Measurements from ENCODE around the gene CRYZ.

CRYZ gene

DNA sequence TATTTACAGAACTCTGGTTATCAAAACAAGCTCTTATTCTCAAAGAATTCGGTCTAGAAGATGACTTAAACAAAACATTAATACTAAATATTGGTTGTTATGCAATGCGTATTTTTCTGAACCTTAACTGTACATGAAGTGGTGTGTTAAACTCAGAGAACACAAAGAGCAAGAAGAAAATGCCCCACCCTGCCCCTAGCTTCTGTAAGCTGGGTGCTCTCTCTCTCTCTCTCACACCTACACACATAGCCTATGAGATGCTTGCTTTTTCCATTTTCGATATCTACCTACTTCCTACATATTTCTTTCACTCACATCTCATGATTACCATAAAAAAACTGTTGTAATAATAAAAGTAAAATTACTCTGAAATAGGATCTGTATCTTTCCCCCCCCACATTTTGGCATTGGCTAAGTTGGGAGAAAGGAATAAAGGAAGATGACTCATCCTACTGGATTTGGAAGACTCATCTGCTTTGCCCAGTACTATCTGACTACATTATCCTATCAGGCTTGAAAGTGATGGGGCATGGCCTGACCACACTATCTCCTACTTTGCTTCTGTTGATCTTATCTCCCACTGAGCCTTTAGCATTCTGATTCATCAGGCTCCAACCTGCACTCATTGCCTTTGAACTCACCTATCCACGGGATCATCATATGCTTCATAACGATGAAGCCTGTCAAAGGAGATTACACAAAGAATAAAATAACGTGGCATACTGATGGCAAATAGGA lies 2.9 kb downstream of the CRYZ start:
- no peak for DNase-seq

DNA sequence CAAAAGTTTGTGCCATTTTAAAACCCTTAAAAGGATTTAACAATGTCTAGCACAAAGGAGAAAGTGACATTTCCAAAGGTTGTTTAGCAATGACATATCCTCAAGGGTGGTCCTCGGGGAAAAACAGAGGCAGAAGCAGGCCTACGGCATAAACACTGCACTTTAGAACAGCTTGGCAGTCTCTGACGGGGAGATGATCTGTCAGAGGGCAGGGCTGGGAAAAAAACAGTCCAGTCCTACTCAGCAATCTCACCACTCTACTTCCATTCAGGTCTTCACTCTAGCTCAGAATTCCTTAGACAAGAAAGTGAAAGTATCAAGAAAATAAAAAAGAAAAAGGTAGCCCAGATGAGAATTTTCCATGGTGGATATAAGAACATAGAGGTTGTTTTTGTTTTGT lies 4.1 kb downstream of the CRYZ start:
- no peak for DNase-seq

DNA sequence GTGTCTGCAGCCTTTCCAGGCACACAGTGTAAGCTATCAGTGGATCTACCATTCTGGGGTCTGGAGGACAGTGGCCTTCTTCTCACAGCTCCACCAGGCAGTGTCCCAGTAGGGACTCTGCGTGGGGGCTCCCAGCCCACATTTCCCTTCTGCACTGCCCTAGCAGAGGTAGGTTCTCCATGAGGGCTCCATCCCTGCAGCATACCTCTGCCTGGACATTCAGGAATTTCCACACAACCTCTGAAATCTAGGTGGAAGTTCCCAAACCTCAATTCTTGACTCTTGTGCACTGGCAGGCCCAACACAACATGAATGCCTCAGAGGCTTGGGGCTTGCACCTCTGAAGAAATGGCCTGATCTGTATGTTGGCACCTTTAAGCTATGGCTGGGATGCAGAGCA lies 6.8 kb downstream of the CRYZ start:
- no peak for DNase-seq

DNA sequence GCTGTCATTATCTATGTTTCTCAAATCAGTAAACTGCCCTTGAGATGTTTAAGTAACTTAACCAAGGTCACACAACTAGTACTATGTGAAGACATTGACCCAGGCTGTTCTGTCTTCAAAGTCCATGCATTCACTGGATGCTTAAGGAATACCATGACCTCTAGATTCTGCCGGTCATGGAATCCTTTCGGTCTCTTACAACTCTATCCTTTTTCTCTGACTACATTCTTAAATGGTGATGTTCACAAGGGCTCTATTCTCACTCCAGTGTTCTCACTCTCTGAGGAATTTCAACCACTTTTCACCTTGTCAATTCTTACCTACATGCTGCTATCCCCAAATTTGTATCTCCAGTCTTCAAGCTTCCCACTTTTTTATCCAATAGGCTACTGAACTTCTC lies 15.2 kb downstream of the CRYZ start:
- no peak for DNase-seq

DNA sequence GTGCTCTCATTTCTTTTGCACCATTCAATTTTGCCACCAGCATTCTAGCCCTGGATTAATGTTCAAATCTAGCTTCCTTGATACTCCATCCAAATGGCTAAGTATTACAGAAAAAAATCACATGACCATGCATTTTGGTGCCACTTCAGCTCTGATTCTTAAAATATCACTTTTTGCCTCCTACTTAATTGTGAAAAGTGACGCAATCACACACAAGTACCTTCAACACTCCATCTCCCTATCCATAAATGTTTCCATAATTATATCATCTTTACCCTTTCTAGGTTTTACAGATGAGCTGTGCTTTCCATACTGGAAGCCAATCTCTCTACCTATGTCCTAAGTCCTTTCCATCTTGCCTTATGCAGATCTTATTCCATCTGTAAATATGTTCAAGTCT lies 16.0 kb downstream of the CRYZ start:
- DNase-seq: no peak

DNA sequence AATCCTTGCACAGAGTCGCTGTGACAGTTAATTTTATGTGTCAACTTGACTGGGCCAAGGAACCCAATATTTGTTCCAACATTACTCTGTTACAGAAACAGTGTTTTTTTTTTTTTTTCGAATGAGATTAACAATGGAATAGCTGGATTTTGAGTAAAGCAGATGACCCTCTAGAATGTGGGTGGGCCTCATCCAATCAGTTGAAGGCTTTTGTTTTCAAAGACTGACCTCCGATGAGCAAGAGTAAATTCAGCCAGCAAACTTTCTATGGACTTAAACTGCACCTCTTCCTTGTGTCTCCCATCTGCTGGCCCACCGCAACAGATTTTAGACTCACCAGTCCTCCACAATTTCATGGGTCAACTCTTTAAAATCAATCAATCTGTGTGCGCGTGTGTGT lies 17.0 kb downstream of the CRYZ start:
- DNase-seq: no peak

DNA sequence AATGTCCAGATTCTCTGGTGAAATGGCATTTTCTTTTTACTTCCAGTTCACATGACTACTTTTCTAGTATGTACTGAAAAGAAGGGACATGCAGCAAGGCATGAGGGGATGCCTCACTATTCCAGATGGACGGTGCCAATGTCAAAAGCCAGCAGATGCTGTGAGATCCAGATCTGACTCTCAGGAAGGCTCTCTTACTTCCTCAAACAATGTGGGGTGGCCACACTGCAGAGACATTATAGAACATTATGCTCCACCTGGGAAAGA lies 17.7 kb downstream of the CRYZ start:
- no peak for DNase-seq

GRCh38 chr1:74714429-74715235 lies 18.2 kb downstream of the CRYZ start:
- no peak for DNase-seq

DNA sequence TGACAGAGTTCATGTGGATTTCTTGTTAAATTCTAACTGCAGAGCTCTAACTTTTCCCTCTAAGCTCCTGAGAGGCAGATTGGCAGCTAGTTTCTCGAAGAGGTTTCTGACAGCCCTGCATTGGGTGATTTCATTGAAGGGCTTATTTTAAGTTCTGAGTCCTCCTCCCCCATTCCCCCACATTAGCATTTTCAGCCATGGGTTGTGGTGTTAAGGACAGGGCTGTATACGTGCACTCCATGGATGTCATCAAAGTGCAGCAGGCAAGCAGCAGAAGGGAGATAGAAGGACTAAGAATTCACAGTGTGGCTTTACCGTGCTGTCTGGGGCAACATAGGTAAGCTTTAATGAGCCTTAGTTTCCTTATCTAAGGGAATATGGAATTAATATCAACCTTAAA lies 19.0 kb downstream of the CRYZ start:
- DNase-seq: no peak

DNA sequence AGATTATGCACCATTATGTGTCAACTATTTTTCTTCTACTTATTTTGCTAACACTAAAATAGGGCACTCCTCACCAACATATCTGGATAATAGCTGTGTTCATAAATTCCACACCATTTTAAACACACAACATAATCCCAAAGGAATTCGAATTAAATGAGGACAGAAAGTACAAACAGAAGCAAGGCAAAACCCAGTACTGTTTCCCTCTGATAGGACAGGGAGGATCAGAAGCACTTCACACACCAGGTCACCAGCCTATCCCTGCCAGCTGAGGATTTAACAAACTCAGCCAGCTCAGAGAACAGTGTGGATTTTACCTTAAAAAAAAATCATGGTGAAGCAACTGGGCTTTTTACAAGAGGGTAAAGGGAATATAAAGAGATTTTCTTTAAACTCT lies 20.0 kb downstream of the CRYZ start:
- DNase-seq: no peak

- no peak for DNase-seq
Measured at GRCh38 chr1:74703386-74704182, 29.3 kb downstream of the CRYZ start.

DNA sequence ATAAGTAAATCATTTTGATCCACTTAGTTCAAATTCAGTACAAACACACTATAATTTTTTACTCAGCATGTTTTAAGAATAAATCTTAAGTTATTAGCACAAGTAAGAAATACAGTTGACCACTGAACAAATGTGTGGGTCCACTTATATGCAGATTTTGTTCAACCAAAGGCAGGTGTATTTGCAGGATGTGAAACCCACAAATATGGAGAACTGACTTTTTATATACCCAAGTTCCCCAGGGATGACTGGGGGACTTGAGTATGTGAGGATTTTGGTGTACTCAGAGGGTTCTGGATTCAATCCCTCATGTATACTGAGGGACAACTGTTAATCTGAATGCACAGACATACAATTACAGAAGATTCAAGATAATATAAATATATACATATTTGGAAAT lies 33.5 kb downstream of the CRYZ start:
- no peak for DNase-seq

DNA sequence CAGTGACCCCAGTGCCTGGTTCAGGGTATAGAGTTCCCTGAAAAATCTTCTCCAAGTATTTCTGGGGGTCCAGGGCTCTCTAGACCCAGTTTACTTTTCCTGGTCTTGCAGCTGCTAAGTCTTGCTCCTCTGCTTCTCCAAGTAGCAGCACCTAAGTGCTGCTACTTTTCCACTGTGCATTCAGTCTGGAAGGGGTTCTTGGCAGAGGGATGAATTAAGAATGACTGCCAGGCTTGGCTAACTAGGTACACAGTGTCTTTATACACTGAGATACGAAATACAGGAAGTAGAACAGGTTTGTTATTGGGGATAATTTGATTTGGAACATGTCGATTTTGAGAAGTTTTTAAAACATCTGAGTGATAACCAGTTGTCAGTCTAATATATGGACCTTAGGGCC lies 35.0 kb downstream of the CRYZ start:
- DNase-seq: no peak

DNA sequence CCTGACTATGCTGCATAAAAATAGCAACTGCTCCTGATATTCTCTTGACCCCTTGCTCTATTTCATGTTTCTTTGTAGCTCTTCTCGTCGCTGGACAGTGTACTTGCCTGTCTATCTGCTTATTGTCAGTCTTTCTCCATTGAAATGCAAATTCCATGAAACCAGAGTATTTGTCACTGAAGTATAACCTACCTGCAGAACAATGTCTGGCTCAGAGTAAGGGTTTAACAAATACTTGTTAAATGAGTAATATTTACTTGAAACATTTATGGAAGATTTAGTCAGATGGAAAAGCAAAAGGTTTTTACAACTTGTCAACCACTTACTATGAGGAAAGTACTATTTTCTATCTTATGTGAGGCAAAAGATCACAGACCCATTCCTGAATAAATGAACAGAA lies 39.4 kb downstream of the CRYZ start:
- no peak for DNase-seq

DNA sequence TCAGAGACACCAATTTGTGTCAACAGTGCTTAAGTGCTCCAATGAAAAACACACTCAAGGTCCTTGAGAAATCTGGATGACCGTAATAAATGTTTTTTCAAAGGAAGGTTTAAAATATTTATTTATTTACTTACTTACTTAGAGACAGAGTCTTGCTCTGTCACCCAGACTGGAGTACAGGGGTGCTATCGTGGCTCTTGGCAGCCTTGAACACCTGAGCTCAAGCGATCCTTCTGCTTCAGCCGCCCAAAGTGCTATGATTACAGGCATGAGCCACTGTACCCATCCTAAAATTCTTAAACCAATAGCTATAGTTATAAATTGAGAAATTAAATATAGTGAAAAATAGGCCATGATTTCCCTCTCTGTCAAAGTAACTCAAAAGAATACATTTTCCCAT lies 41.9 kb downstream of the CRYZ start:
- no peak for DNase-seq

DNA sequence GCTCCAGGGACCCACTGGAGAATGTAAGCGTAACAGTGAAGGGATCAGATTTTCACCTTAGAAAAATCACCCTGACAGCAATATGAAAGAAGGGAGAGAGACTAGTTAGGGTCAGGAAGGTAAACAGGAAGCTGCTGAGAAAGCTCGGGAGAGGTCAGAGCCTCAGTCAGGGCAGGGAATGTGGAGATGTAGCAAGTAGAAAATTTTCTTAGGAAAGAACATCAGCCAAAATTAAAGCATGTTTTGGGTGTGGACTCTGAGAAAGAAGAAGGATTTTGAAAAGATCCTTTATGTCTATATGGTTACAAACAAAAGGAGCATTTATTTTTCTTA lies 42.5 kb downstream of the CRYZ start:
- no peak for DNase-seq

DNA sequence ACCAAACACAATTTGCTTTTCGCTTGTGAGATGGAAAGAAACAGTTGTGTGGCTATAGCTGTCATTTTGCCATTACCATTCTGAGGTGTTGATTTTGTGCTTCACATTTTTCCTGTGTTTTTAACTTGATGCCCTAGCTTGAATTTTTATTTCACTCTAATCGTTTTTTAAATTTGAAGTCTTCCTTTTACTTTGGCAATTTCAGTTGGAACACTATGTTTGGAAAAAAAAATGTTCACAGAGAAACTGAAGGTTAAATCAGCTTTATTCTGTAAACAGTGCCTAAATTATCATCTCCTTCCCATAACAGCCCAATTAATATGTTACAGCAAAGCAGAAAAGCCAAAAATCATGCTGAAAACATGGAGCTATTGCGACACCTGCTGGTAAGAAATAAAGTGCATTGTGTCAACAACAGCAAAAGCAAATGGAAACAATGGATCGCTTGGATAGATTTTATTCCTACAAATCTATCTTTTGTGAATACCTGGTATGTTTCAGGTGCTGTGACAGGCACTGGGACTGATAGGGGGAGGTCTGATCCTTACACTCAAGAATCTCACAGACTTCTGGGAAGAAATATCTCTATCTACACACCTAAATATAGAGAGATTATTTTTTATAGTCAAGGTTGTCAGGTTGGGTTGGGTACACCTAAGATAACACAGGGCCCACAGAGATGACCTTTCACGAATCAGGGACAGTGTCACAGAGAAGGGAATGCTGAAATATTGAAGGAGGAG lies 43.1 kb downstream of the CRYZ start:
- DNase-seq: no peak

DNA sequence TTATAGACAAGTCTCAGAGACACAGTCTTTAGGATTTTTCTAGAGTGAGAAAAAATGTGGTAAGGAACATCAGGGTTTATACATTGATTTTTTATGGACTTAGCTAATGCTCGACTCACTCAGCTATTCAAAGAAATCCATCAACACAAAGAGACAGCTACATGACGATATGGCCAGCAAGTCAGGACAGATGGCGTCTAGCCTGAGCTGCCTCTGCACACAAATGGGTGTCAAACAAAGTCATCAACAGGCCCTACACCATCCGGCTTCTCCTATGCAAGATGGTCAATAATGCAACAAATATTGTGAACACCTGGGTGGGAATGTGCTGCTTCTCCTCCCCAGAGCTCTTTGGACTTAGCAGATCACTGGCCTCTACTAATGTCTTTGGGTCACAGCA lies 45.9 kb downstream of the CRYZ start:
- no peak for DNase-seq

DNA sequence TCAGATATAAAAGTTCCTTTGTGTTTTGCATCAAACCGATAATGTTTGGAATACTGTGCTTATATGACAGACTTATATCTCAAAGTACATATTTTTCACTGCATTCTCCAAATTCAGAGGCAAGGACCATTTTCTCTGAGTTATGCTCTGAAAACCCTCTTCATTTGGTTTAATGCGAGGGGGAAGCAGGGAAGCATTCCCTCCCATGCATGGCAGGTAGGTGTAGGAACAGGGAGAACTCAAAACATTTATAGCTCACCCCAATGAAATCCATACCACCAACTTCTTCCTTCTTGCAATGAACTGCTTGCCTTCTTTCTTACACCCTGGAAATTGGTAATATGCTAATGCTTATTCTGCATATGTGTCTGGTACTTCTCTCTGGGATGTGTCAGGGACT lies 48.5 kb downstream of the CRYZ start:
- DNase-seq: no peak

GRCh38 chr1:74683656-74684055 lies 49.2 kb downstream of the CRYZ start:
- DNase-seq: no peak

- no peak for DNase-seq
Measured at GRCh38 chr1:74681851-74682250, 51.0 kb downstream of the CRYZ start.

DNA sequence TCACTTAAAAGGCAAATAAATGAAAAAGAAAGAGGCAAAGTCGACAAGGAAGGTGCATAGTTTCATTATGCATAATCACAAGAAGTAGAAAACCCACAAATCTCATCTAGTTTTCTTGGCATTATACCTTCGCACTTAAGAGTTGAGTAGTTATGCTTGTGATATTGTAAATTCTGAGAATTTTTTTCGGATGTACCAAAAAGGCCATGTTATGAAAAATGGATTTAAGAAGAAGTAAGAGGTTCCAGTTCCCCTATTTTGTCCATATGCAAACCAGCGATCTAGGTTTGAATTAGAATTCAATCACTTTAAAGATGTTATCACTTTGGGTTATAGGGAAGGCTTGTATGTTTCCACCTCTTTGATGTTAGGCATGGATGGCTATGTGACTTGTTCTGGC lies 51.4 kb downstream of the CRYZ start:
- no peak for DNase-seq

- DNase-seq: no peak
Measured at GRCh38 chr1:74681001-74681400, 51.8 kb downstream of the CRYZ start.

- no peak for DNase-seq
Measured at GRCh38 chr1:74679811-74680210, 53.0 kb downstream of the CRYZ start.
